Fibroblast of mammary gland (primary cell): Measurements from ENCODE around the gene RELN.
A peak's percentile ranks its signal among the peaks of the same experiment; 100 is the strongest.
"Not testable (repeated sequence)": the region's sequence is repeated elsewhere in the genome, so short reads cannot be mapped to it uniquely, and the experiment has no call there.

Experiments used
- DNase-seq: peaks from one replicate; pipeline ENCODE4 v3.0.0-alpha.2; 2010; ENCODE audit warnings: low read depth
- H3K4me3 ChIP-seq: 2 replicates; pipeline ENCODE4 v1.5.1; 2011; ENCODE audit warnings: low read depth, mild to moderate bottlenecking, low read length, moderate library complexity; ENCODE audit not compliant: control insufficient read depth
- TF ChIP-seq, protein P1 (sequence below): conservative IDR thresholded peaks from 2 replicates; pipeline ENCODE4 v1.5.1; 2011; ENCODE audit warnings: low read depth, low read length, inconsistent platforms; ENCODE audit not compliant: control insufficient read depth, insufficient read depth

Gene RELN

DNA sequence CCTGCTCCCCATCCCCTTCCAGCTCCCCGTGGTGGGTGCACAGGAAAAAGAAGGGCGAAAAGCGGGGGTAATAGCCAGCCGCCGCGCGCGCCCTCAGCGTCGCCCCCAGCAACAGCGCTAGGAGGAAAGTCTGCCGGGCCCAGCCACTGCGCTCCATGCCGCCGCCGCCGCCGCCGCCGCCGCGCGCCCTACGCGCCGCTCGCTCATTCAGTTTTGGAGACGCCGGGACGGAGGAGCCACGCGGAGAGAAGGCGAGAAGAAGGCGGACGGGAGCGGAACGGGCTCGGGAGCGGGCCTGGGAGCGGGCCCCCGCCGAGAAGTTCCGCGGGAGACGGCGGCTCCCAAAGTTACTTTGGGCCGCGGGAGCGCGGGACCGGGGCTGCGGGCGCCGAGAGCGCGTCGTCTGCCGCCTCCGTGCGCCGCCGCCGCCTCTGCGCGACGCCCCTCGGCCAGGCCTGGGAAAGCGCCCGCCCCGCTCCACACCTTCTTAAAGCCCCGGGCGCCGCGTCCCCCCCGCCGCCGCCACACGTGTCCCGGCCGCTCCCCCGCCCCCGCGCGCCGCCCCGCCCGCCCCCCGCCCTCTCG, at the start of gene RELN:
Gene RELN (minus strand): TSS at position 459 of the 585 bp plus-strand sequence. CDS start 302 bp downstream, at position 157.
- H3K4me3 ChIP-seq, result peak within 1 kb of the TSS; percentile 46
- TF ChIP-seq, protein P1, sequence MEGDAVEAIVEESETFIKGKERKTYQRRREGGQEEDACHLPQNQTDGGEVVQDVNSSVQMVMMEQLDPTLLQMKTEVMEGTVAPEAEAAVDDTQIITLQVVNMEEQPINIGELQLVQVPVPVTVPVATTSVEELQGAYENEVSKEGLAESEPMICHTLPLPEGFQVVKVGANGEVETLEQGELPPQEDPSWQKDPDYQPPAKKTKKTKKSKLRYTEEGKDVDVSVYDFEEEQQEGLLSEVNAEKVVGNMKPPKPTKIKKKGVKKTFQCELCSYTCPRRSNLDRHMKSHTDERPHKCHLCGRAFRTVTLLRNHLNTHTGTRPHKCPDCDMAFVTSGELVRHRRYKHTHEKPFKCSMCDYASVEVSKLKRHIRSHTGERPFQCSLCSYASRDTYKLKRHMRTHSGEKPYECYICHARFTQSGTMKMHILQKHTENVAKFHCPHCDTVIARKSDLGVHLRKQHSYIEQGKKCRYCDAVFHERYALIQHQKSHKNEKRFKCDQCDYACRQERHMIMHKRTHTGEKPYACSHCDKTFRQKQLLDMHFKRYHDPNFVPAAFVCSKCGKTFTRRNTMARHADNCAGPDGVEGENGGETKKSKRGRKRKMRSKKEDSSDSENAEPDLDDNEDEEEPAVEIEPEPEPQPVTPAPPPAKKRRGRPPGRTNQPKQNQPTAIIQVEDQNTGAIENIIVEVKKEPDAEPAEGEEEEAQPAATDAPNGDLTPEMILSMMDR, result no peak
- peak; percentile 14 for DNase-seq

DNA sequence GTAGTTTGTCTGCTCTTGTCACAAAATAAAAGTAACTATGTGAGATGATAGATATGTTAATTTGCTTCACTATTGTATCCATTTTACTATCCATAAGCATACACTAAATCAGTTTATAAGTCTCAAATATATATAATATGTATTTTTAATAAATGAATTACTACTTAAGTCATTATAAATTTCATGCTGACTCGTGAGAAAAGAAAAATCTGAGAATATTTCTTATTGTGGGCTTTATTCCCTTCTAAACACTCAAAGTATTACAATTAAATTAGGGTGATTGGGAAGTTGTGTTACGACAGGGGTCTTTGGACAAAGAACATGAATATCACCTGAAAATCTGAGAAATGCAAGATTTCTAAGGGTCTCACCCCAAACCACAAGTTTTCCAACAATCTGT, 48.7 kb upstream of the RELN start:
- DNase-seq, result no peak
- H3K4me3 ChIP-seq, result no peak overlapping the region
- TF ChIP-seq, protein P1, result no peak

- not testable (repeated sequence) for H3K4me3 ChIP-seq, DNase-seq
Observed at GRCh38 chr7:104036889-104037288, 47.4 kb upstream of the RELN start.

GRCh38 chr7:104035351-104035750, 45.9 kb upstream of the RELN start:
- H3K4me3 ChIP-seq, result no peak overlapping the region
- TF ChIP-seq, protein P1, result no peak
- DNase-seq, result no peak

DNA sequence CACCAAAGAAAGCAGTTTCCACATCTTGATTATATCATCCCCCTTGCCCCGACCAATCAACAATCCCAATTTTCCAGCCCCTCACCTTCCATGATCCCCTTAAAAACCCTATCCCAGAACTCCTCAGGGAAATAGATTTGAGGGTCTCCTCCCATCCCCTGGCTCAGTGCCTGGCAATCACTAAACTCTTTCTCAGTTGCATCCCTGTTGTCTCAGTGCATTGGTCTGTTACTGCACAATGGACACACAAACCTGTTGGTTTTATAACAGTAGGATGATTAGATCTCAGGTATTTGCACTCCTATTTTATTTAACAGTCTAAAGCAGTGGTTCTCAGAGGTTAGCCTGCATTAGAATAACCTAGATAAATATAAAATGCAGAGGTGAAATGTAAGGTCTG, 45.2 kb upstream of the RELN start:
- TF ChIP-seq, protein P1, result no peak
- no peak overlapping the region for H3K4me3 ChIP-seq
- no peak for DNase-seq

- no peak for DNase-seq
- TF ChIP-seq, protein P1, result no peak
- no peak overlapping the region for H3K4me3 ChIP-seq
Observed at GRCh38 chr7:104033837-104034236, 44.4 kb upstream of the RELN start.

DNA sequence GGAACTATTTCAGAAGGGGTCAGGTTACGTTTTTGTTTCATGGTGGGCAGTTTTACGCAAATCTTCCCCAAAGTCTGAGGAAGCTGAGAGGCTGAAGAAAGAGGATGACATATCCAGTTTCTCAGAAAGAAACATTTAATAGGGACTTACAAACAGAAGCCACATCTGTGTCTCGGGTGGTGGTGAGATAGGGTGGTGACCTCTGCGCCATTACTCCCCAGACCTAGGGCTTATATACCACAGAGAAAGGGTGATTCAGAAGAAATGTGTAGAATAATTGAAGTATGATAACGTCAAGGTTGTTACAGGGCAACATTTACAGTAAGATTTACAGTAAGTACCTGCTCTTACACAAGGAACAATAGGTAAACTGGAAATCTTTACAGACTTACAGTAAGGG, 43.0 kb upstream of the RELN start:
- H3K4me3 ChIP-seq, result no peak overlapping the region
- TF ChIP-seq, protein P1, result no peak
- DNase-seq, result no peak
